ENCODE results near the gene TCHP. TPM values are rescaled to one million over a fixed set of nuclear protein-coding genes. Genes with fewer than 3 reads are reported as not detected.

TCHP gene
- total and polyA plus RNA-seq, 12 donors = 8.3 to 21.1 (median 10.6) TPM

GRCh38 chr12:109919456-109919855, 19.4 kb downstream of the TCHP start:
- no peak for DNase-seq
- no peaks in the 10 kb centered on the region for H3K9me3 ChIP-seq (replicated peaks in 1 of 3)
- TF ChIP-seq POLR2A (IDR thresholded peaks at IDR 0.05) (no peak), CTCF (IDR thresholded peaks at IDR 0.05) (no peak)

GRCh38 chr12:109920261-109920780, 20.2 kb downstream of the TCHP start:
- Histone ChIP-seq H3K9me3 (replicated peaks in 1 of 3) (no peaks in the 10 kb centered on the region), H3K27ac (no peak overlapping the region), H3K4me3 (no peak overlapping the region), H3K4me1 (replicated peaks in 1 of 2) (no peaks in the 10 kb centered on the region), H3K36me3 (replicated peaks in 1 of 2) (peaks cover 0 to 35% of the 10 kb centered on the region in 2 donors), H3K27me3 (no peaks in the 10 kb centered on the region)
- WGBS, 4 donors = 91 to 93% (median 93%) methylated on average over 11 of the region's 11 CpGs
- DNase-seq = no peak
- intact Hi-C loops (cut with DNase I) = no loop called here
- TF ChIP-seq POLR2A (IDR thresholded peaks at IDR 0.05) = no peak
- TF ChIP-seq CTCF (IDR thresholded peaks at IDR 0.05) = no peak

More at GRCh38 chr12:109919456-109919855, 19.4 kb downstream of the TCHP start:
- WGBS, 4 donors = 73 to 81% (median 77%) methylated on average over 10 of the region's 10 CpGs
- Histone ChIP-seq H3K4me3 (no peak overlapping the region), H3K27ac (no peak overlapping the region), H3K36me3 (replicated peaks in 1 of 2) (peaks cover 0 to 44% of the 10 kb centered on the region in 2 donors), H3K4me1 (replicated peaks in 1 of 2) (no peaks in the 10 kb centered on the region), H3K27me3 (no peaks in the 10 kb centered on the region)
- intact Hi-C loops (cut with DNase I) = no loop called here

- TF ChIP-seq CTCF (IDR thresholded peaks at IDR 0.05) (no peak), POLR2A (IDR thresholded peaks at IDR 0.05) (no peak)
- no peaks in the 10 kb centered on the region for H3K9me3 ChIP-seq (replicated peaks in 1 of 3)
- H3K4me1 ChIP-seq (replicated peaks in 1 of 2) = no peaks in the 10 kb centered on the region
- no peak overlapping the region for H3K27ac ChIP-seq
- no peaks in the 10 kb centered on the region for H3K27me3 ChIP-seq
- no peak for DNase-seq
- H3K36me3 ChIP-seq (replicated peaks in 1 of 2) = peaks cover 0 to 20% of the 10 kb centered on the region in 2 donors
- 84 to 87% (median 86%) methylated on average over 3 to 4 of the region's 4 CpGs for WGBS, 4 donors
- intact Hi-C loops (cut with DNase I) = no loop called here
- H3K4me3 ChIP-seq = no peak overlapping the region
Observed at GRCh38 chr12:109921982-109922381, 21.9 kb downstream of the TCHP start.

GRCh38 chr12:109923038-109923437, 23.0 kb downstream of the TCHP start:
- H3K27ac ChIP-seq = no peak overlapping the region
- H3K36me3 ChIP-seq (replicated peaks in 1 of 2) = peaks cover 0 to 11% of the 10 kb centered on the region in 2 donors
- no peak overlapping the region for H3K4me3 ChIP-seq
- 88 to 94% (median 89%) methylated on average over 3 to 5 of the region's 5 CpGs for WGBS, 4 donors
- intact Hi-C loops (cut with DNase I) = no loop called here
- no peak for DNase-seq
- TF ChIP-seq POLR2A (IDR thresholded peaks at IDR 0.05) (no peak), CTCF (IDR thresholded peaks at IDR 0.05) (no peak)
- no peaks in the 10 kb centered on the region for H3K9me3 ChIP-seq (replicated peaks in 1 of 3)
- no peaks in the 10 kb centered on the region for H3K27me3 ChIP-seq
- H3K4me1 ChIP-seq (replicated peaks in 1 of 2) = no peaks in the 10 kb centered on the region
